ENCODE measurements around the gene NTN1. TPM values are rescaled to one million over a fixed set of nuclear protein-coding genes. Genes with fewer than 3 reads are reported as not detected.

Gene NTN1
- total and polyA plus RNA-seq, 2 of the 4 experiments (the other 2 are of a cell fraction): under 0.01 to 0.07 TPM

DNA sequence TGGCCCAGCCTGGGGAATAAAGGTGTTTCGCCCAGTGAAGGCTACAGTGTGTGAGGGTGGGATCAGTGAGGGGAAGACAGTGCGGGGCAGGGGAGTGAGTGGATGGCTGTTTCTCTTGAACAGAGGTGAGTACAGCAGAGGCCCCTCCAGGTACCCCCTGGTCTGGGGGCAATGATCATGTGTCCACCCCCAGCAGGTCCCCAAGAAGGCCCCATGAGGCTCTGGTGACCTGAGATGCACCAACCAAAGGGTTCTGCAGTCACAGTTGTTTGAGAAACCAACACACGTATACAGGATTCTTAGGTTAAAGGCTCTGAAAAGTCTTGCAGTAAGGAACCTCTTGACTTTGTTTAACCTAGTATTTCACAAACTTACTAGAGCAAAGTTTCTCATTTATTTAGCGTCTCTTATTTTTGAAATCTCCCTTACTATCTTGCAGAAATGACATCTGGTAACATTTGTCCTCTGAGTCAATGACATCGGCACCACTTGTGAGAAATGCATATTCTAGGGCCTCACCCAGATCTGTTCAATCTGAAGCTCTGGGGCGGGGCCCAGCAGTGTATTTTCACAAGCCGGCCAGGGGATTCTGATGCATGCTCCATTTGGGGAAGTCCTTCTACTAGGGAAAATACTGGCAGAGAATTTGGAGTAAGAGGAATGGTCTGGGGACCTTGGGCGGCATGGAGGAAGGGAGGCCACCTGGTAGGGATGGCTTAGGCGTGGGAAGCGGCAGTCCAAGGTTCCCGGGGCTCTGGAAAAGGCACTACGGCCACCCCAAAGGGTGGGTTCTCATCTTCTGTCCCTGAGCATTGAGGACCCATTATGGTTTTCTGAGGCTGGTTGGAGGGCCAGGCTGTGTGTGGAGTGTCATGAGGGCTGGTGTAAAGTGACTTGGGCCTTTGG is 217.3 kb downstream of the NTN1 start:
- in situ Hi-C loops (cut with MboI; ENCODE audit: low sequenced_read_pairs) (no loop called here), dilution Hi-C loops (cut with HindIII; ENCODE audit: low sequenced_read_pairs, unreplicated experiment) (no loop called here), intact Hi-C loops (cut with micrococcal nuclease) (no loop called here)
- 97% methylated on average over 6 of the region's 12 CpGs; no CpG with 5 or more reads in 1 of the 2 experiments for WGBS, 2 experiments (ENCODE audit: extremely low coverage in 2 of 2, insufficient read length in 1 of 2)
- ChIA-PET POLR2A (ENCODE audit: unreplicated experiment) (no interaction called here), CTCF (no interaction called here)
- H2BK5ac ChIP-seq (ENCODE audit: low read depth, low read length, poor library complexity, severe bottlenecking): no peak overlapping the region
- no TSS peak for BruUV-seq (replicated peaks)
- H3K36me3 ChIP-seq (ENCODE audit: control insufficient read depth, insufficient read depth, low read length): no peaks in the 10 kb centered on the region
- H3K56ac ChIP-seq (ENCODE audit: extremely low read depth, insufficient read depth, low read length): no peak overlapping the region
- no peak overlapping the region for H3K18ac ChIP-seq (ENCODE audit: low read depth, low read length)
- H3K9me3 ChIP-seq (ENCODE audit: control insufficient read depth, insufficient read depth, low read length): no peaks in the 10 kb centered on the region
- no peaks in the 10 kb centered on the region for H3K27me3 ChIP-seq (ENCODE audit: control insufficient read depth, insufficient read depth, low read length)
- H2BK120ac ChIP-seq (ENCODE audit: low read depth, low read length): no peak overlapping the region
- no peaks in the 10 kb centered on the region for H3K79me1 ChIP-seq (ENCODE audit: low read depth in 1 of 2, low read length in 2 of 2)
- no peak overlapping the region for H2BK15ac ChIP-seq (ENCODE audit: low read depth, low read length)
- H3K9me1 ChIP-seq (ENCODE audit: insufficient read depth, low read length): peaks cover 12% of the 10 kb centered on the region
- no peak overlapping the region for H4K91ac ChIP-seq (ENCODE audit: insufficient read depth, low read depth, low read length)
- no peak overlapping the region for H4K5ac ChIP-seq (ENCODE audit: low read depth, low read length)
- no peak overlapping the region for H3K4ac ChIP-seq (ENCODE audit: low read depth, low read length)
- no peak overlapping the region for H3K14ac ChIP-seq (replicated peaks; ENCODE audit: low read depth, low read length)
- peaks cover 18% of the 10 kb centered on the region for H3K4me1 ChIP-seq (ENCODE audit: control insufficient read depth, insufficient read depth, low read length)
- H3K23ac ChIP-seq (ENCODE audit: low read depth, low read length): no peak overlapping the region
- H2AFZ ChIP-seq (replicated peaks; ENCODE audit: low read length, poor library complexity): no peak overlapping the region
- no peak overlapping the region for H3K4me3 ChIP-seq (ENCODE audit: insufficient read depth, low read depth, low read length)
- no peak overlapping the region for H3K4me2 ChIP-seq (ENCODE audit: low read depth, low read length)
- no peak overlapping the region for H3K9ac ChIP-seq (ENCODE audit: low read depth, low read length)
- H4K8ac ChIP-seq (ENCODE audit: low read depth in 2 of 2, low read length in 2 of 2): no peak overlapping the region
- no peak overlapping the region; the same call in 1 of the 2 replicates for H2AK5ac ChIP-seq (ENCODE audit: low read depth, low read length)
- DNase-seq: no peak
- no peak overlapping the region for H2BK20ac ChIP-seq (ENCODE audit: low read depth, low read length)
- no peak for ATAC-seq (ENCODE audit: low read depth)
- no peak overlapping the region for H2AK9ac ChIP-seq (replicated peaks; ENCODE audit: low read depth, low read length, poor library complexity)
- no peak overlapping the region for H3K27ac ChIP-seq (ENCODE audit: insufficient read depth, low read length)
- no peaks in the 10 kb centered on the region; the same call in 1 of the 2 replicates for H4K20me1 ChIP-seq (ENCODE audit: insufficient read depth, low read length)
- TF ChIP-seq MAZ (IDR thresholded peaks at IDR 0.05; ENCODE audit: borderline replicate concordance, low read depth, low read length) (no peak), RCOR1 (IDR thresholded peaks at IDR 0.05; ENCODE audit: insufficient replicate concordance, low read length) (no peak), POLR2A (IDR thresholded peaks at IDR 0.05; ENCODE audit: low read depth, low read length) (no peak), CEBPB (IDR thresholded peaks at IDR 0.05; ENCODE audit: low read depth, low read length) (no peak), ELK1 (IDR thresholded peaks at IDR 0.05; ENCODE audit: borderline replicate concordance, low read depth, low read length) (no peak), RAD21 (IDR thresholded peaks at IDR 0.05; ENCODE audit: low read length) (no peak), MXI1 (IDR thresholded peaks at IDR 0.05; ENCODE audit: borderline replicate concordance, low read depth, low read length) (no peak), NFE2L2 (IDR thresholded peaks at IDR 0.05; ENCODE audit: low read depth, low read length) (no peak), RFX5 (IDR thresholded peaks at IDR 0.05; ENCODE audit: low read depth, low read length) (no peak), MAFK (IDR thresholded peaks at IDR 0.05; ENCODE audit: low read depth, low read length) (no peak), USF2 (IDR thresholded peaks at IDR 0.05; ENCODE audit: low read depth, low read length) (no peak), CHD1 (IDR thresholded peaks at IDR 0.05; ENCODE audit: low read depth, low read length) (no peak), FOS (IDR thresholded peaks at IDR 0.05; ENCODE audit: low read depth, low read length) (no peak), SMC3 (IDR thresholded peaks at IDR 0.05; ENCODE audit: low read depth, low read length) (no peak), BHLHE40 (IDR thresholded peaks at IDR 0.05; ENCODE audit: low read depth, low read length) (no peak)
